ENCODE data around the gene MAD1L1. TPM values are rescaled to one million over a fixed set of nuclear protein-coding genes. Genes with fewer than 3 reads are reported as not detected.
A peak's percentile ranks its signal among the peaks of the same experiment; 100 is the strongest.

MAD1L1 gene
- total RNA-seq, 2 donors from 2014 or later, result 46.7 to 66.0 TPM

DNA sequence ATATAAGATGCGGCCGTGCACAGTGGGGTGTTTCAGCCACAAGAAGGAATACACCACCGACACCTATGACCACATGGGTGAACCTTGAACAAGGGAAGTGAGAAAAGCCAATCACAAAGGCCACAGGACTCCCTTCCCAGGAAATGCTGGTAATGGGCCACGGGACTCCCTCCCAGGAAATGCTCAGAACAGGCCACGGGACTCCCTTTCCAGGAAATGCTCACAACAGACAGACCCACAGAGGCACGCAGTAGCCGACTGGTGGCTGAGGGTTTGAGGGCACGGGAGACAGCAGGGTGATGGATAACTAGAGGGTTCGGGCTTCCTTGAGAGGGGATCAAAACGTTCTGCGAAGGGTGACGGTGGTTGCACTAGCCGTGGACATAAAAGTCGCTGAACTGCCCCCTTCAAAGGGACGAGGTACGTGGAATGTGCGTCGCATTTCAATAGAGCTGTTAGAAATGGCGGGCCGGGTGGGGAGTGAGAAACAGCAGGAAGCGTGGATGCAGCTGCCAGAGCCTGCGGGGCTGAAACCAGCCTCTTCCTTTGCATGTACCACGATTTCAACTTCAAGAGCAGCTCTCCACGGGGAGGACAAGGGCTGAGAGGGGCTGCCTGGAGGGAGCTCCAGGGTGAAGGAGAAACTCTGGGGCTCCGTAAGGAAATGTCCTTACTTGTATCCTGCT lies 288.7 kb downstream of the MAD1L1 start:
- no peak for ATAC-seq (replicated peaks)
- H3K27ac Mint-ChIP-seq, result no peak overlapping the region
- H3K4me1 Mint-ChIP-seq, result peaks cover 25% of the 10 kb centered on the region
- no peaks in the 10 kb centered on the region for H3K27me3 Mint-ChIP-seq
- no peaks in the 10 kb centered on the region for H3K9me3 Mint-ChIP-seq
- no peaks in the 10 kb centered on the region for H3K36me3 Mint-ChIP-seq (ENCODE audit: low read depth)
- no peak overlapping the region for H3K4me3 Mint-ChIP-seq

DNA sequence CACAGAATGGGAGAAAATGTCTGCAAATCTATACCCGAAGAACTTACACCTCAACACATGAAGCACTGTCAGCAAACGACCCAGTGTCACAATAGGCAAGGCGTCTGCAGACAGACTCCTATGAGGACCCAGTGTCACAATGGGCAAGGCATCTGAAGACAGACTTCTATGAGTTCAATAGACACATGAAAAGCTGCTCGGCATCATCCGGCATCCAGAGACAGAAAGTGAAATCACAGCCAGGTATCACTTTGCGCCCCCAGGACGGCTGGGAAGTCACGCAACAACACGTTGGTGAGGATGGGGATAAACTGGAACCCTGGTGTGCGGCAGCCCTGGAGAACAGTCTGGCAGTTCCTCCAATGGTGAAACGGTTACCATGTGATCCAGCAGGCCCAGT lies 289.4 kb downstream of the MAD1L1 start:
- peaks cover 32% of the 10 kb centered on the region for H3K4me1 Mint-ChIP-seq

DNA sequence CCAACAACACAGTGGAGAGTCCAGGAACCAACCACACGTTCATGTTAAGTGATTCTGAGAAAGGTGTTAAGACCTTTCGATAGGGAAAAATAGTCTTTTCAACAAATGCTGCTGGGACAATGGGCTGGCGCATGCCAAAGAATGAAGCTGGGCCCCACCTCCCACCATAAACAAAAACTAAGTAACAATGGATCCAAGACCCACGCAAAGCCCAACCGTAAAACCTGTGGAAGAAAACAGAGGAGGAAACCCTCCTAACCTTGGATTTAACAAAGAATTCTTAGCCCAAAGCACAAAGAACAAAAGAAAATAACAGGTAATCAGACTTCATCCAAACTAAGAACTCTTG lies 289.8 kb downstream of the MAD1L1 start:
- peaks cover 36% of the 10 kb centered on the region for H3K4me1 Mint-ChIP-seq
- H3K9me3 Mint-ChIP-seq, result no peaks in the 10 kb centered on the region
- no peak overlapping the region for H3K4me3 Mint-ChIP-seq
- H3K36me3 Mint-ChIP-seq (ENCODE audit: low read depth), result peaks cover 6% of the 10 kb centered on the region
- no peaks in the 10 kb centered on the region for H3K27me3 Mint-ChIP-seq
- no peak overlapping the region for H3K27ac Mint-ChIP-seq
- no peak for ATAC-seq (replicated peaks)

More for the DNA sequence above, 289.4 kb downstream of the MAD1L1 start:
- no peaks in the 10 kb centered on the region for H3K9me3 Mint-ChIP-seq
- ATAC-seq (replicated peaks), result no peak
- H3K36me3 Mint-ChIP-seq (ENCODE audit: low read depth), result peaks cover 1% of the 10 kb centered on the region
- no peak overlapping the region for H3K4me3 Mint-ChIP-seq
- no peaks in the 10 kb centered on the region for H3K27me3 Mint-ChIP-seq
- H3K27ac Mint-ChIP-seq, result no peak overlapping the region

DNA sequence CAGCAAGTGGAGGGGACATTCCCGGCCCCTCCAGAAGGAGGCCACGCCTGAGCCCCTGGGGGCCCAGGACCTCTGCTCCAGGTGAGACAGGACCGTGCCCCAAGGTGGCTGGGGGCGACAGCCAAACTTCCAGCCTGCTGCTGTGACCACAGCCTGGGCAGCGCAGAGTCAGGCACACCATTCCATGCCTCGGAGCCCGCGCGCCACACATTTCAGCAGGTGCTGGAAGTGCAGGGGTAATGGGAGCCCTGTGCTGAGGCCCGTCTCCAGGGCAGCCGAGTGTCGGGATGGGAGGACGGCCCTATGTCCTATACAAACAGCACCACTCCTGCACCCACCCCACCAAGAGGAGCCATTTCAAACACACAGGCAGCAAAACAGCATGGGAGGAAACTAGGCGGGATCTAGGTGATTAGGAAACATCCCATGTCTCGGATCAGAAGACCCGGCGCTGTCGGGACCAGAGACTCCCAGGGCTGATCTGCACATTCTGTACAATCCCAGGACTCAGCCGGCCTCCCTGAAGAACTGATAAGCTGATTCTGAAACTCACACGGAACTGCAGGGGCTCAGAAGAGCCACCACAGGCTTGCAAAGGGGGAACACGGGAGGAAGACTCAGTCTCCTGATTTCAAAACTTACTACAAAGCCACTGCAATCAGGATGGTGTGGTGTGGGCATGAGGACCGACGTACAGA lies 290.4 kb downstream of the MAD1L1 start:
- Mint-ChIP-seq H3K9me3 (no peaks in the 10 kb centered on the region), H3K27me3 (no peaks in the 10 kb centered on the region), H3K4me3 (no peak overlapping the region), H3K27ac (no peak overlapping the region), H3K4me1 (peaks cover 37% of the 10 kb centered on the region), H3K36me3 (ENCODE audit: low read depth) (peaks cover 6% of the 10 kb centered on the region)
- no peak for ATAC-seq (replicated peaks)

DNA sequence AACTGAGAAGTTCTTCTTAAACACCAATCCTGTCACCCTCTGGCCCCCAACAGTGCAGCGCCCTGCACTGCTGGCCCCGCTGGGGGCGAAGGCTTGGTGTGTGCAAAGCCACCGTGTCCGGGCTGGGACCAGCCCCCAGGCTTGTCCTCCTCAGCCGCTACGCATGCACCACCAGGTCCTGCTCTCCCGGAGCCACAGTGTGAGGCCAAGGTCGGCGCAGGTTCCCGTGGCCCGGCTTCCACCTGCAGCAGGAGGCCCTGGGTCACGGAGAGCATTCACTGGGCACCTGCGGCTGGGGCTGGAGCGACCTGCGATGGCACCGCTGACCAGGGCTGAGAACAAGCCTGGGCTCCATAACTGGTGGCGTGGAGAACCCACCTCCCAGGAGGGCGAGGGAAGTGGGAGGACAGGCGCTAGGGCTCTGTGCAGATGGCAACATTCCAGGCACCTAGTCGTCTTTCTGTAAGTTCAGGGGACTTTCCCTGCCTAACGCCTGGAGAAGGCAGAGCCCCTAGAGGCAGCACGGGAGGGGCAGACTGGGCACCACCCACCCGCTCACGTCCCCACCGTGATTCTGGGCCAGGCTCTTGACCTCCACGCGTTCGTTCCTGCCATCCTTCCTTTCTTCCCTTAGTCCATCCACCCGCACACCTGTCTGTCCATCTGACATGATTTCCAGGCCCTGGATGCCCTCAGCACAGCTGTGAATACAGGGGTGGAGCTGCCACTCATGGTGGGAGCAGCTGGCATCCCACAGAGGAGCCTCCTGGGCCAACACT lies 291.1 kb downstream of the MAD1L1 start:
- no peak overlapping the region for H3K27ac Mint-ChIP-seq
- peaks cover 6% of the 10 kb centered on the region for H3K36me3 Mint-ChIP-seq (ENCODE audit: low read depth)
- H3K4me1 Mint-ChIP-seq, result peaks cover 37% of the 10 kb centered on the region
- ATAC-seq (replicated peaks), result no peak
- H3K27me3 Mint-ChIP-seq, result no peaks in the 10 kb centered on the region
- H3K9me3 Mint-ChIP-seq, result no peaks in the 10 kb centered on the region
- no peak overlapping the region for H3K4me3 Mint-ChIP-seq

DNA sequence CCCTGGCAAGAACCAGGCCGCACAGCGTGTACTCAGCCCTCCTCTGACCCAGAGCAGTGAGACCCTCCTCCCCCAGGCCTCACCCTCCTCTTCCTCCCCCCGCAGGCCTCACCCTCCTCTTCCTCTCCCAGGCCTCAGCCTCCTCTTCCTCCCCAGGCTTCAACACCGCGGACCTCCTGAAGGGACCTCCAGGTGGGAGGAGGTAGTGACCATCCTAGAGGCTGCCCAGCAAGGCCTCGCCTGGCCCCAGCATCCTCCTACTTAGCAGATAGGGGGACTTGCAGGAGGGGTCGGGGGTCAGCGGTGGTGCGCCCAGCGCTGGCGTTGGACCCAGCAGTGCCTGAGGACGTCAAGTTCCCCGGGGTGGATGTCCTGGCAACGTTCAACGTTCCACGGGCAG lies 291.9 kb downstream of the MAD1L1 start:
- peaks cover 37% of the 10 kb centered on the region for H3K4me1 Mint-ChIP-seq
- peak overlapping the region; percentile 89 for H3K27ac Mint-ChIP-seq
- no peaks in the 10 kb centered on the region for H3K27me3 Mint-ChIP-seq
- peaks cover 6% of the 10 kb centered on the region for H3K36me3 Mint-ChIP-seq (ENCODE audit: low read depth)
- peak overlapping the region; percentile 86 for H3K4me3 Mint-ChIP-seq
- no peaks in the 10 kb centered on the region for H3K9me3 Mint-ChIP-seq
- peak; percentile 7 for ATAC-seq (replicated peaks)

DNA sequence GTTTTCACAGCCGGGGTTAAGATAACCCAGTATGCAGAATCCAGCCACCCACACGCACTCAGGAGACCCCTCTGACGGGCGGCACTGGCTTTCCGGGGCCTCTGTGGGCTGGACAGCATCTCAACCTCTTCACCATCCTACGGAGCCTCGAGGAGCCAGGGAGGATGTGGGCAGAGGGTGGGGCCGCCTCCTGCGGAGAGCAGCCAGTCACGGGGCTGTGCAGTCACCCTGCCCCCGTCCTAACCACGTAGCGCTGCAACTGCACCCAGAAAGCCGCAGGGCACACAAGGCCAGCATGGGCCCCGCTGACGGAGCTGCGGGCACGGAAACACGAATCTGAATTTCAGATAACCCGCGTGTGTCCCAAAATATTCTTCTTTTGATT lies 292.4 kb downstream of the MAD1L1 start:
- Mint-ChIP-seq H3K27me3 (no peaks in the 10 kb centered on the region), H3K27ac (peak overlapping the region; percentile 89), H3K9me3 (no peaks in the 10 kb centered on the region), H3K36me3 (ENCODE audit: low read depth) (peaks cover 6% of the 10 kb centered on the region), H3K4me1 (peaks cover 37% of the 10 kb centered on the region), H3K4me3 (peak overlapping the region; percentile 86)
- ATAC-seq (replicated peaks), result peak; percentile 94

DNA sequence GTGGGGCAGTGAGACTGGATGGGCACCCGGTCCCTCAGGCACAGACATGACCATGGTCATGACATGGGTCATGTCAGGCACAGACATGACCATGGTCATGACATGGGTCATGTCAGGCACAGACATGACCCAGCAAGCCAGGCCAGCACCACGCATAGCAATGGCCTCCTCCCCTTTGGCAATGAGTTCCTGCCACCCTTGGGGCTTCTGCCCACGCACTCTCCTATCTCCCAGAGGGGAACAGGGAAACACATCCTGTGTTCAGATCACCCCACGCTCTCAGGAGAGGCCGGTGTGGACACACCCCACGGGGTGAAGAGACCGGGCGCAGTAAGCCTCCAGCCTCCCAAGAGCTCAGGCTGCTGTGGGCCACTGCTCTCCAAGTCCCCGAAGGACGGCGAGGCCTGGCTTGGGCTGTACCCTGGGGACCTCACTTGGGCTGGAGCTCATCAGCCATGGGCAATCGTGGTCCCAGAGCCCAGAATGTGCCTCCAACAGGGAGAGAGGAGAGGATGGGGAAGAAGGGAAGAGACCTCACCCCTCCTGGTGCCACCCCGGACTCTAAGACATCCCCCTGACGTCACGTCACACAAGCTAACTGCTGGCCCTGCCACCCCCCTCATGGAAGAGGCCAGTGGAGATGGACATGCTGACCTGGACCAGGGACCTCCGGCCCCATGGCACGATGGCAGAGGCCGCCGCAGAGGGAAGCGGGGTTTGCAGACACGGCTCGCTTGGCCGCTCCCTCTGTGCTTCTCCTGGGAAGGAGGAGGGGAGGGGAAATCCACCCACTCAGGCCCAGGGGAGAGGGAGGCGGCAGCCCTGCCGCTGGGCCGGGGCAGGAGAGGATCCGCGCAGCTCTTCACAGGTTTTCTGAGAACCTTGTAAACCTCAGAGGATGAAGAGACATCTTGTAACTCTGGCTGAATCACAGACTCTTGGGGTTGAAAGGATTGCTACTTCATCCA lies 293.0 kb downstream of the MAD1L1 start:
- Mint-ChIP-seq H3K36me3 (ENCODE audit: low read depth) (peaks cover 6% of the 10 kb centered on the region), H3K27me3 (no peaks in the 10 kb centered on the region), H3K27ac (peak overlapping the region; percentile 89), H3K4me3 (peak overlapping the region; percentile 86), H3K9me3 (no peaks in the 10 kb centered on the region), H3K4me1 (peaks cover 37% of the 10 kb centered on the region)
- peak; percentile 71 for ATAC-seq (replicated peaks)

DNA sequence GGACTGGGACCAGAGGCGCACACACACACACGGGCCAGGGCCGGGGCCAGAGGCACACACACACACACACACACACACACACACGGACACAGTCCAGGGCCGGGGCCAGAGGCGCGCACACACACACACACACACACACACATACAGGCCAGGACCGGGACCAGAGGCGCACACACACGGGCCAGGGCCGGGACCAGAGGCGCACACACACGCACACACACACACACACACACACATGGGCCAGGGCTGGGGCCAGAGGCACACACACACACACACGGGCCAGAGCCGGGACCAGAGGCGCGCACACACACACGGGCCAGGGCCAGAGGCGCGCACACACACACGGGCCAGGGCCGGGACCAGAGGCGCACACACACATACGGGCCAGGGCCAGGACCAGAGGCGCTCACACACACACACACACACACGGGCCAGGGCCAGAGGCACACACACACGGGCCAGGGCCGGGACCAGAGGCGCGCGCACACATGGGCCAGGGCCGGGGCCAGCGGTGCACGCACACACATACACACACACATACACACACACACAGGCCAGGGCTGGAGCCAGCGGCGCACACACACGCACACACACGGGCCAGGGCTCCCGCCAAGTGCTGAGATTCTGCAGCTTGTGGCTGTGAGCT lies 293.8 kb downstream of the MAD1L1 start:
- Mint-ChIP-seq H3K4me1 (peaks cover 32% of the 10 kb centered on the region), H3K27me3 (no peaks in the 10 kb centered on the region), H3K4me3 (peak overlapping the region; percentile 86), H3K27ac (peak overlapping the region; percentile 89), H3K36me3 (ENCODE audit: low read depth) (peaks cover 13% of the 10 kb centered on the region), H3K9me3 (no peaks in the 10 kb centered on the region)
- no peak for ATAC-seq (replicated peaks)

DNA sequence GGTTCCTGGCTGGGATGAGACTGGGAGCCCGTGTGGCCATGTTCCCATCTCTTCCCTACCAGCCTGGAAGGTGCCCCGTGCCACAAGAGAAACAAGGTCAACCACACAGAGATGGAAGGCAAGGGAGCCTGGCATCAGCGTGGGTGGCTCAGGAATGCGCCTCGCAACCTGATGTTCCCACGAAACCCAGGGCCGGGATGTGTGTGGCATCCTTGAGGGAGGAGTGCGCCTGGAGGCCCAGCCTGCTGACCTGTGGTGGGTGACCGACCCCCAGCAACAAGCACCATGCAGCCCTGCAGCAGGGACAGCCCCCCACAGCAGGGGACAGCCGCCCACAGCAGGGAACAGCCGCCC lies 295.5 kb downstream of the MAD1L1 start:
- Mint-ChIP-seq H3K27ac (no peak overlapping the region), H3K4me3 (no peak overlapping the region), H3K4me1 (peaks cover 25% of the 10 kb centered on the region)

DNA sequence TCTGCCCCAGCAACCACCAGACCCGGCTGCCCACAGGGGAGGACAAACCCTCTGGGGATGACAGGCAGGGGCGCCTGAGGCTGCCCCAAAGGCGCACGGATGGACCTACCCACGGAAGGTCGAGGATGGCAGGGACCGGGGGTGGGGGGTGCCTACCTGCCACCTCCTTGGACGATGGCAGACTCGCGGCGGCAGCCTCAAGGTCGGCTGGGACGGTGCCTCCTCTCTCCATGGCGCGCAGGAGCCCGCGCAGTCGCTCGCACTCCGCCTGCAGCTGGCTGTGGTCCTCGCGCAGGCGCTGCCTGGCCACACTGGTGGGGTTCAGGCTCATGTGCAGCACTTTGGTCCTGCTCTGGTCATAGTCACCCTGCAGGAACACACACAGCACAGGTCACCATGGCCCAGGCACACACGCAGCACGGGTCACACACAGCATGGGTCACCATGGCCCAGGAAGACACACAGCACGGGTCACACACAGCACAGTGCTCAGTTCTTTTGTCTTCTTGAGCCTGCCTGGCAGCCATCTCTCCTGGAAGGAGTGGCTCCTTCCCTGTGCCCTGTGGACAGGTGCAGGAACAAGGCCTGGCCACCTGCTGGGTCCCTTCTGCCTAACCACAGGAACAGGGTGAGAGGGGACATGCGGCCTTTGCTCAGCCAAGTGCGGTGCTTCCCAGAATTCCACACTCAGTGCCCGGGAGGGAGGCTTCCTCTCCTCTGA lies 296.1 kb downstream of the MAD1L1 start:
- Mint-ChIP-seq H3K9me3 (no peaks in the 10 kb centered on the region), H3K27ac (no peak overlapping the region), H3K36me3 (ENCODE audit: low read depth) (peaks cover 30% of the 10 kb centered on the region), H3K4me3 (no peak overlapping the region), H3K4me1 (peaks cover 22% of the 10 kb centered on the region), H3K27me3 (no peaks in the 10 kb centered on the region)
- no peak for ATAC-seq (replicated peaks)

More for the DNA sequence above, 295.5 kb downstream of the MAD1L1 start:
- Mint-ChIP-seq H3K27me3 (no peaks in the 10 kb centered on the region), H3K36me3 (ENCODE audit: low read depth) (peaks cover 26% of the 10 kb centered on the region), H3K9me3 (no peaks in the 10 kb centered on the region)
- no peak for ATAC-seq (replicated peaks)

DNA sequence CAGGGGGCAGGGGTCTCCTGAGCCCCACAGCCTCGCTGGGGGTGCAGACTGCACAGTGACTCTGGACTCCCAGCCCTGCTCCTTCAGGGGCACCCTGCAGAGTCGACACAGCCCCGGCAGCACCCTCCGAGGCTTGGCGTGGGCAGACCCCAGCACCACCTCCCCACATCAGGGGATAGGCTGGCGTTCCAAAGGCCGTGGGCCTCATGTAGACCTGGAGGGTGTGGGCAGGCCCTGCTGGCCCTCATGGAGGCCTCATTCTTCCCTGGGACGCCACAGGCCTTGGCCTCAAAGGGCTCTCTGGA lies 296.8 kb downstream of the MAD1L1 start:
- Mint-ChIP-seq H3K36me3 (ENCODE audit: low read depth) (peaks cover 33% of the 10 kb centered on the region), H3K27ac (no peak overlapping the region), H3K4me1 (peaks cover 25% of the 10 kb centered on the region), H3K27me3 (no peaks in the 10 kb centered on the region), H3K9me3 (no peaks in the 10 kb centered on the region), H3K4me3 (no peak overlapping the region)
- no peak for ATAC-seq (replicated peaks)

DNA sequence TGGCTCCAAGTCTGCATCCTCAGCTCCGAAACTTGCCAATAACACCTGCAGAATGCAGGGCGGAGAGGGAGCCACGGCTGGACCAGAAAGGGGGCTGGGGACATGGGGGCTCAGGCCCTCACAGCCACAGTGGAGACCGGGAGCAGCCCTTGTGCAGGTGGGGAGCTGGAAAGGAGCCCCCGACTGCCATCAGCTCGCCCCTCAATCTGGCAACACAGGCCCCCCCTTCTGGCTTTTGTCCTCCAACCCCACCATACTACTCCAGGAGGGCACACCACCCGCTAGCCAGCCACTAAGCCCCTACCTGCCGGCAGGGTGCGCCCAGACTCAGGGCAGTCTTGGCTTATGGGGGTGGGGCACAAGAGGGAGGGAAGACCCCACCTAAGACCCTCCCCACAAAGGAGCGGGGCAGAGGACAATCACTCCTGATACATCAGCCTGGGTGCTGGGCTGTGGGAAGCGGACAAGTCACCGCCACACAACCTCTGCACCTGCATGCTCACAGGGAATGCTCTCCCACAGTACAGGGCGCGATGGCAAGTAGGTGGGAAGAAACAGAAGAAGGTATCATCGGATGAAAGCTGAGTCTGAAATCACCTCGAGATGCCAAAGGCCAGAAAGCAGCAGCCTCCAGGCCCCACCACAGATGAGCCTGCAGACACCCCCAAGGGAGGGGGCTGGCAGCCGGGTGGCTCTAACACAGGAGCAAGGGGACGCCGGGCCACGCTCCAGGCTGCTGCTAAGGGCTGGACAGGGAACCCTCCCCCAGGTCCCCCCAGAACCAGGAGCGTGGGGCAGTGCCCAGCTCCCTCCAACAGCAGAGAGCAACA lies 297.4 kb downstream of the MAD1L1 start:
- H3K36me3 Mint-ChIP-seq (ENCODE audit: low read depth), result peaks cover 33% of the 10 kb centered on the region
- no peak overlapping the region for H3K27ac Mint-ChIP-seq
- no peak for ATAC-seq (replicated peaks)
- H3K27me3 Mint-ChIP-seq, result no peaks in the 10 kb centered on the region
- peaks cover 25% of the 10 kb centered on the region for H3K4me1 Mint-ChIP-seq
- no peaks in the 10 kb centered on the region for H3K9me3 Mint-ChIP-seq
- H3K4me3 Mint-ChIP-seq, result no peak overlapping the region

Data from activated T-helper 17 cell treated with anti-CD3 and anti-CD28 coated beads, Interleukin-2, amount 50 U/mL, for 72 hours (primary cell).